GM12801 (cell line): ENCODE results near the gene PDXP.
A peak's percentile ranks its signal among the peaks of the same experiment; 100 is the strongest.

Source experiments
- CTCF ChIP-seq: IDR thresholded peaks from one replicate; pipeline ENCODE4 v1.5.1; 2011; ENCODE audit warnings: control low read depth; ENCODE audit not compliant: insufficient read length; ENCODE audit errors: extremely low read depth

Gene PDXP

GRCh38 chr22:37641561-37641949, 17.0 kb upstream of the PDXP start:
- no peak for TF ChIP-seq CTCF

- TF ChIP-seq CTCF: peak; percentile 76
Observed at GRCh38 chr22:37643225-37643847, 15.2 kb upstream of the PDXP start.

GRCh38 chr22:37647317-37647716, 11.2 kb upstream of the PDXP start:
- no peak for TF ChIP-seq CTCF

GRCh38 chr22:37647928-37648327, 10.6 kb upstream of the PDXP start:
- no peak for TF ChIP-seq CTCF

- TF ChIP-seq CTCF: no peak
Observed at GRCh38 chr22:37650463-37651136, 7.9 kb upstream of the PDXP start.

GRCh38 chr22:37654563-37655251, 3.8 kb upstream of the PDXP start:
- TF ChIP-seq CTCF: no peak

- TF ChIP-seq CTCF: no peak
Observed at GRCh38 chr22:37655252-37655563, 3.3 kb upstream of the PDXP start.
